ENCODE measurements around the gene OPN4.

The OPN4 gene

GRCh38 chr10:86662186-86663045 lies 8.1 kb downstream of the OPN4 start:
- DNase-seq (ENCODE audit: low spot score), result no peak

- DNase-seq (ENCODE audit: low spot score), result no peak
These were observed 8.6 kb downstream of the OPN4 start for GRCh38 chr10:86663046-86663345.

GRCh38 chr10:86663576-86664339 lies 9.4 kb downstream of the OPN4 start:
- no peak for DNase-seq (ENCODE audit: low spot score)

- no peak for DNase-seq (ENCODE audit: low spot score)
These were observed 10.2 kb downstream of the OPN4 start for GRCh38 chr10:86664341-86665217.

GRCh38 chr10:86665218-86665607 lies 10.9 kb downstream of the OPN4 start:
- no peak for DNase-seq (ENCODE audit: low spot score)

- no peak for DNase-seq (ENCODE audit: low spot score)
These were observed 11.5 kb downstream of the OPN4 start for GRCh38 chr10:86665868-86666267.

- no peak for DNase-seq (ENCODE audit: low spot score)
These were observed 12.2 kb downstream of the OPN4 start for GRCh38 chr10:86666538-86666937.

- no peak for DNase-seq (ENCODE audit: low spot score)
These were observed 13.3 kb downstream of the OPN4 start for GRCh38 chr10:86667421-86668181.

GRCh38 chr10:86668297-86669165 lies 14.2 kb downstream of the OPN4 start, which contains the start of gene LDB3:
Gene LDB3, plus strand, starts transcription at chr10:86668511. Its CDS starts 181 bp downstream, at chr10:86668692.
- no peak for DNase-seq (ENCODE audit: low spot score)

- no peak for DNase-seq (ENCODE audit: low spot score)
These were observed 16.0 kb downstream of the OPN4 start for GRCh38 chr10:86670290-86670811.

GRCh38 chr10:86670876-86671275 lies 16.5 kb downstream of the OPN4 start:
- no peak for DNase-seq (ENCODE audit: low spot score)

- DNase-seq (ENCODE audit: low spot score), result no peak
These were observed 17.1 kb downstream of the OPN4 start for GRCh38 chr10:86671419-86671818.

GRCh38 chr10:86671985-86672710 lies 17.8 kb downstream of the OPN4 start:
- DNase-seq (ENCODE audit: low spot score), result no peak

- no peak for DNase-seq (ENCODE audit: low spot score)
These were observed 19.0 kb downstream of the OPN4 start for GRCh38 chr10:86673216-86673826.

- no peak for DNase-seq (ENCODE audit: low spot score)
These were observed 19.7 kb downstream of the OPN4 start for GRCh38 chr10:86673827-86674581.

GRCh38 chr10:86674912-86675311 lies 20.6 kb downstream of the OPN4 start:
- no peak for DNase-seq (ENCODE audit: low spot score)

GRCh38 chr10:86677374-86677773 lies 23.0 kb downstream of the OPN4 start:
- DNase-seq (ENCODE audit: low spot score), result no peak

GRCh38 chr10:86678999-86679792 lies 24.8 kb downstream of the OPN4 start:
- no peak for DNase-seq (ENCODE audit: low spot score)

All from SW480 (cell line).